DND-41 (cell line): ENCODE data around the gene STXBP6.

Experiments
- ATAC-seq: fragments of 200-7000 bp; cut with Tn5 transposase; 3 replicates; pipeline ENCODE4 v1.9.1; 2021; ENCODE audit warnings: low read depth; ENCODE audit not compliant: insufficient read depth
- DNase-seq: peaks from one replicate; pipeline ENCODE4 v3.0.0-alpha.2; 2020
- H2AFZ ChIP-seq: 2 replicates; pipeline ENCODE4 v1.6.0; 2012; ENCODE audit warnings: low read depth, low read length
- H3K27ac ChIP-seq: 2 replicates; pipeline ENCODE4 v1.5.1; 2012; ENCODE audit warnings: low read length, inconsistent platforms
- H3K27me3 ChIP-seq: fragments of 200-600 bp; sonication (generic); 2 replicates; pipeline ENCODE4 v1.6.0; 2012; ENCODE audit warnings: low read length, mild to moderate bottlenecking, inconsistent platforms; ENCODE audit not compliant: insufficient read depth, poor library complexity
- H3K36me3 ChIP-seq: 2 replicates; pipeline ENCODE4 v1.5.1; 2012; ENCODE audit warnings: low read length, inconsistent platforms; ENCODE audit not compliant: insufficient read depth
- H3K4me1 ChIP-seq: 2 replicates; pipeline ENCODE4 v1.5.1; 2012; ENCODE audit warnings: mild to moderate bottlenecking, low read length; ENCODE audit not compliant: insufficient read depth
- H3K4me2 ChIP-seq: 2 replicates; pipeline ENCODE4 v1.6.0; 2012; ENCODE audit warnings: mild to moderate bottlenecking, moderate library complexity, low read length, inconsistent platforms; ENCODE audit not compliant: insufficient read depth
- H3K4me3 ChIP-seq, 2 experiments: fragments of 200-600 bp in 1 of 2; shearing (Covaris generic) in 1 of 2; 2 replicates each; pipeline ENCODE4 v1.5.1; 2012 to 2016; ENCODE audit warnings: inconsistent platforms in 2 of 2, low read length in 2 of 2, mild to moderate bottlenecking in 2 of 2, low read depth in 1 of 2, moderate library complexity in 1 of 2
- H3K79me2 ChIP-seq: 2 replicates; pipeline ENCODE4 v1.6.0; 2012; ENCODE audit warnings: low read length, inconsistent platforms; ENCODE audit not compliant: insufficient read depth
- H3K9ac ChIP-seq: 2 replicates; pipeline ENCODE4 v1.6.0; 2012; ENCODE audit warnings: low read depth, mild to moderate bottlenecking, inconsistent platforms, low read length, moderate library complexity
- H3K9me3 ChIP-seq: 2 replicates; pipeline ENCODE4 v1.5.1; 2012; ENCODE audit warnings: low read length, moderate library complexity, mild to moderate bottlenecking, inconsistent platforms; ENCODE audit not compliant: insufficient read depth, severe bottlenecking
- H4K20me1 ChIP-seq: 2 replicates; pipeline ENCODE4 v1.6.0; 2012; ENCODE audit warnings: low read length; ENCODE audit not compliant: insufficient read depth
- EZH2 ChIP-seq: IDR thresholded peaks from 3 replicates; pipeline ENCODE4 v1.6.1; 2012; ENCODE audit warnings: borderline replicate concordance, low read depth, mild to moderate bottlenecking, moderate library complexity, low read length, inconsistent platforms; ENCODE audit not compliant: severe bottlenecking
- TF ChIP-seq, protein P1 (sequence below): IDR thresholded peaks from 2 replicates; pipeline ENCODE4 v1.5.1; 2012; ENCODE audit warnings: borderline replicate concordance, low read length, moderate library complexity, mild to moderate bottlenecking; ENCODE audit not compliant: poor library complexity, severe bottlenecking; ENCODE audit errors: extremely low read depth

STXBP6 gene

GRCh38 chr14:24801024-24801423 is 248.9 kb downstream of the STXBP6 start:
- Histone ChIP-seq H3K27me3 (no peaks in the 10 kb centered on the region), H3K79me2 (no peaks in the 10 kb centered on the region), H4K20me1 (no peaks in the 10 kb centered on the region), H3K9ac (no peak overlapping the region), H3K36me3 (no peaks in the 10 kb centered on the region), H3K9me3 (no peaks in the 10 kb centered on the region), H2AFZ (no peak overlapping the region), H3K4me3 (no peak overlapping the region), H3K4me1 (no peaks in the 10 kb centered on the region), H3K27ac (no peak overlapping the region), H3K4me2 (no peak overlapping the region)
- ATAC-seq, result no peak
- DNase-seq, result no peak
- TF ChIP-seq, protein P1, sequence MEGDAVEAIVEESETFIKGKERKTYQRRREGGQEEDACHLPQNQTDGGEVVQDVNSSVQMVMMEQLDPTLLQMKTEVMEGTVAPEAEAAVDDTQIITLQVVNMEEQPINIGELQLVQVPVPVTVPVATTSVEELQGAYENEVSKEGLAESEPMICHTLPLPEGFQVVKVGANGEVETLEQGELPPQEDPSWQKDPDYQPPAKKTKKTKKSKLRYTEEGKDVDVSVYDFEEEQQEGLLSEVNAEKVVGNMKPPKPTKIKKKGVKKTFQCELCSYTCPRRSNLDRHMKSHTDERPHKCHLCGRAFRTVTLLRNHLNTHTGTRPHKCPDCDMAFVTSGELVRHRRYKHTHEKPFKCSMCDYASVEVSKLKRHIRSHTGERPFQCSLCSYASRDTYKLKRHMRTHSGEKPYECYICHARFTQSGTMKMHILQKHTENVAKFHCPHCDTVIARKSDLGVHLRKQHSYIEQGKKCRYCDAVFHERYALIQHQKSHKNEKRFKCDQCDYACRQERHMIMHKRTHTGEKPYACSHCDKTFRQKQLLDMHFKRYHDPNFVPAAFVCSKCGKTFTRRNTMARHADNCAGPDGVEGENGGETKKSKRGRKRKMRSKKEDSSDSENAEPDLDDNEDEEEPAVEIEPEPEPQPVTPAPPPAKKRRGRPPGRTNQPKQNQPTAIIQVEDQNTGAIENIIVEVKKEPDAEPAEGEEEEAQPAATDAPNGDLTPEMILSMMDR, result no peak
- no peak for TF ChIP-seq EZH2

- no peak for ATAC-seq
- no peaks in the 10 kb centered on the region for H3K9me3 ChIP-seq
- no peaks in the 10 kb centered on the region for H3K27me3 ChIP-seq
- H3K36me3 ChIP-seq, result no peaks in the 10 kb centered on the region
- no peak overlapping the region for H3K27ac ChIP-seq
- H4K20me1 ChIP-seq, result no peaks in the 10 kb centered on the region
- no peak for TF ChIP-seq EZH2
- TF ChIP-seq, protein P1, result no peak
- no peak overlapping the region for H3K4me2 ChIP-seq
- H2AFZ ChIP-seq, result no peak overlapping the region
- no peak overlapping the region for H3K9ac ChIP-seq
- no peaks in the 10 kb centered on the region for H3K79me2 ChIP-seq
- no peaks in the 10 kb centered on the region for H3K4me1 ChIP-seq
- no peak for DNase-seq
- H3K4me3 ChIP-seq, result no peak overlapping the region
Observed at GRCh38 chr14:24798911-24799462, 251.0 kb downstream of the STXBP6 start.

DNA sequence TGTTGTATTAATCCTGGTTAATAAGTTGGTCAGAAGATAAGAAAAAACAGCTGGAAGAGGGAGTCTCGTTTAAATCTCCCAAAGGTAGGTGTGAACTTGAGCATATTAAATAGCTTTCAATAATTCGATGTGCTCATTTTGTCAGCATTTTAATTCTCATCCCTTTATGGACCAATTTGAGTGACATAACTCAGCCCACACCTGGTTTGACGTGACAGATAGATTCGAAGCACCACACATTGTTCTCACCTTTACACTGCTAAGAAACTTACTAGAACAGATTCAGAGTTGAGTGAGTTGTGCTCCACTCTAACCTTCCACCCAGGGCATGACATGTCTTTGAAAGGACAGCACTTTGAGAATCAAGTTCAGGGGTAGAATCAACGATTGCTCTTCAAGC is 254.5 kb downstream of the STXBP6 start:
- H3K79me2 ChIP-seq, result no peaks in the 10 kb centered on the region
- no peak for DNase-seq
- no peaks in the 10 kb centered on the region for H3K36me3 ChIP-seq

More for the DNA sequence above, 254.5 kb downstream of the STXBP6 start:
- H3K9ac ChIP-seq, result no peak overlapping the region
- no peaks in the 10 kb centered on the region for H3K9me3 ChIP-seq
- no peaks in the 10 kb centered on the region for H4K20me1 ChIP-seq
- H3K4me3 ChIP-seq, result no peak overlapping the region
- H3K4me1 ChIP-seq, result no peaks in the 10 kb centered on the region
- no peak overlapping the region for H2AFZ ChIP-seq
- ATAC-seq, result no peak
- TF ChIP-seq EZH2, result no peak
- TF ChIP-seq, protein P1, result no peak
- no peak overlapping the region for H3K27ac ChIP-seq
- no peaks in the 10 kb centered on the region for H3K27me3 ChIP-seq
- H3K4me2 ChIP-seq, result no peak overlapping the region
